GM12891 (cell line): Measurements from ENCODE around the gene TRIM7.

Experiments used
- POLR2A ChIP-seq: IDR thresholded peaks from 2 replicates; pipeline ENCODE4 v1.6.1; 2011; ENCODE audit warnings: low read depth, low read length, control low read depth
- TAF1 ChIP-seq: IDR thresholded peaks from 2 replicates; pipeline ENCODE4 v1.6.1; 2011; ENCODE audit warnings: low read depth, low read length, control low read depth

- no peak for TF ChIP-seq POLR2A
- TF ChIP-seq TAF1 = no peak
These were observed 25.6 kb upstream of the TRIM7 start for GRCh38 chr5:181230551-181230950.
